IMR-90 (cell line): ENCODE measurements around the gene IL15RA.

Experiments
- BHLHE40 ChIP-seq: fragments of 150-350 bp; IDR thresholded peaks from 2 replicates; pipeline ENCODE4 v1.6.1; 2016; ENCODE audit warnings: mild to moderate bottlenecking, low read depth, low read length
- CEBPB ChIP-seq: IDR thresholded peaks from 2 replicates; pipeline ENCODE4 v1.6.1; 2012; ENCODE audit warnings: low read depth, low read length, improper control_type of control experiment
- FOS ChIP-seq: fragments of 150-350 bp; IDR thresholded peaks from 2 replicates; pipeline ENCODE4 v1.6.1; 2016; ENCODE audit warnings: low read depth, low read length
- MAFK ChIP-seq: IDR thresholded peaks from 2 replicates; pipeline ENCODE4 v1.6.1; 2012; ENCODE audit warnings: low read depth, low read length, improper control_type of control experiment
- POLR2A ChIP-seq: IDR thresholded peaks from 2 replicates; pipeline ENCODE4 v1.6.1; 2012; ENCODE audit warnings: mild to moderate bottlenecking, low read depth, low read length
- RAD21 ChIP-seq: IDR thresholded peaks from 2 replicates; pipeline ENCODE4 v1.6.1; 2012; ENCODE audit warnings: low read length, improper control_type of control experiment
- RFX5 ChIP-seq: IDR thresholded peaks from 2 replicates; pipeline ENCODE4 v1.8.0; 2012; ENCODE audit warnings: low read depth, mild to moderate bottlenecking, low read length, moderate library complexity
- SMC3 ChIP-seq: fragments of 150-350 bp; IDR thresholded peaks from 2 replicates; pipeline ENCODE4 v1.6.1; 2016; ENCODE audit warnings: low read depth, mild to moderate bottlenecking, antibody characterized with exemption, low read length, moderate library complexity
- TF ChIP-seq, protein P1 (sequence below): conservative IDR thresholded peaks from 2 replicates; pipeline ENCODE4 v1.5.1; 2012; ENCODE audit warnings: mild to moderate bottlenecking, low read depth, low read length, improper control_type of control experiment
- TF ChIP-seq, protein P2 (sequence below): fragments of 150-350 bp; IDR thresholded peaks from 2 replicates; pipeline ENCODE4 v1.6.1; 2017; ENCODE audit warnings: mild to moderate bottlenecking, antibody characterized with exemption, low read length, low read depth

DNA sequence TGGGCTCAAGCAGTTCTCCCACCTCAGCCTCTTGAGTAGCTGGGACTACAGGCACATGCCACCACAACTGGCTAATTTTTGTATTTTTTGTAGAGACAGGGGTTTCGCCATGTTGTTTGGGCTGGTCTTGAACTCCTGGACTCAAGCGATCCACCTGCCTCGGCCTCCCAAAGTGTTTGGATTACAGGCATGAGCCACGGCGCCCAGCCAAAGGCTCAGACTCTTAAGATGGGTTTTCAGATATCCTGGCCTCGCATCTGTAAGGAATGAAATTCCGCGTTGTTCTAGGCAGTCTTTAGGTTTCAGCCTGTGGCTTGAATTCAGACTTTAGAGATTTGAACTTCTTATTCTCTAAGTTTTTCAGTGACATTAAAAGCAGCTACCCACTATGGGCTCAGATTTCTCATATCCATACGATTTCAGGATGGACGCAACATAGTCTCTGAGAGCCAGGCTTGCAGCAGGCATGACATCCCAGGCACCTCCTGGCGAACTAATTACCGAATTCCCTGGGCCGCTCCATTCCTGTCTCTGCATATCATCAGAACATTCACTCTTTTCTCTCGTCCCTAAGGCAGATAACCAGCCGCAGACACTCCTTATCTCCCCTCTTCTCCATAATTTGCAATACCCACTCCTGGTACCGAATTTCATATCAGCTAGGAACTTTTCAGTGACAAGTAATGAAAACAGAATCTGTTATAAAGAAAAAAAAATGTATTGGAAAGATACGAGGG is 29.7 kb downstream of the IL15RA start:
- TF ChIP-seq, protein P1, sequence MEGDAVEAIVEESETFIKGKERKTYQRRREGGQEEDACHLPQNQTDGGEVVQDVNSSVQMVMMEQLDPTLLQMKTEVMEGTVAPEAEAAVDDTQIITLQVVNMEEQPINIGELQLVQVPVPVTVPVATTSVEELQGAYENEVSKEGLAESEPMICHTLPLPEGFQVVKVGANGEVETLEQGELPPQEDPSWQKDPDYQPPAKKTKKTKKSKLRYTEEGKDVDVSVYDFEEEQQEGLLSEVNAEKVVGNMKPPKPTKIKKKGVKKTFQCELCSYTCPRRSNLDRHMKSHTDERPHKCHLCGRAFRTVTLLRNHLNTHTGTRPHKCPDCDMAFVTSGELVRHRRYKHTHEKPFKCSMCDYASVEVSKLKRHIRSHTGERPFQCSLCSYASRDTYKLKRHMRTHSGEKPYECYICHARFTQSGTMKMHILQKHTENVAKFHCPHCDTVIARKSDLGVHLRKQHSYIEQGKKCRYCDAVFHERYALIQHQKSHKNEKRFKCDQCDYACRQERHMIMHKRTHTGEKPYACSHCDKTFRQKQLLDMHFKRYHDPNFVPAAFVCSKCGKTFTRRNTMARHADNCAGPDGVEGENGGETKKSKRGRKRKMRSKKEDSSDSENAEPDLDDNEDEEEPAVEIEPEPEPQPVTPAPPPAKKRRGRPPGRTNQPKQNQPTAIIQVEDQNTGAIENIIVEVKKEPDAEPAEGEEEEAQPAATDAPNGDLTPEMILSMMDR: no peak
- TF ChIP-seq BHLHE40 (no peak), POLR2A (no peak), RAD21 (no peak), FOS (no peak), SMC3 (no peak), RFX5 (no peak), CEBPB (no peak), MAFK (no peak)
- TF ChIP-seq, protein P2, sequence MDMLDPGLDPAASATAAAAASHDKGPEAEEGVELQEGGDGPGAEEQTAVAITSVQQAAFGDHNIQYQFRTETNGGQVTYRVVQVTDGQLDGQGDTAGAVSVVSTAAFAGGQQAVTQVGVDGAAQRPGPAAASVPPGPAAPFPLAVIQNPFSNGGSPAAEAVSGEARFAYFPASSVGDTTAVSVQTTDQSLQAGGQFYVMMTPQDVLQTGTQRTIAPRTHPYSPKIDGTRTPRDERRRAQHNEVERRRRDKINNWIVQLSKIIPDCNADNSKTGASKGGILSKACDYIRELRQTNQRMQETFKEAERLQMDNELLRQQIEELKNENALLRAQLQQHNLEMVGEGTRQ: no peak
